Tibial artery (tissue), 4 donors: Measurements from ENCODE around the gene VTI1A.

ENCODE experiments used
- DNase-seq, 2 donors: peaks; one replicate each; pipeline ENCODE4 v3.0.0-alpha.2; 2019
- H3K27ac ChIP-seq, 2 donors: fragments of 200-600 bp; sonication (generic) in 1 of 2; 1 replicate in 1 of 2; 2 replicates in 1 of 2; pipeline ENCODE4 v1.5.1; 2018 to 2019; ENCODE audit warnings: mild to moderate bottlenecking in 1 of 2
- H3K27me3 ChIP-seq, 2 donors: fragments of 200-600 bp; sonication (generic) in 1 of 2; one replicate each; pipeline versions ENCODE4 v1.5.1 to v1.6.0; 2016 to 2019
- H3K36me3 ChIP-seq, 3 donors: fragments of 200-600 bp; sonication (generic) in 2 of 3; one replicate each; pipeline ENCODE4 v1.5.1; 2016 to 2019; ENCODE audit warnings: mild to moderate bottlenecking in 2 of 3
- H3K4me1 ChIP-seq, 4 donors: fragments of 200-600 bp; sonication (generic) in 2 of 4; 1 replicate in 3 of 4; 2 replicates in 1 of 4; pipeline ENCODE4 v1.5.1; 2016 to 2019
- H3K4me3 ChIP-seq, 2 donors: fragments of 200-600 bp; sonication (generic) in 1 of 2; 1 replicate in 1 of 2; 2 replicates in 1 of 2; pipeline ENCODE4 v1.5.1; 2018 to 2019; ENCODE audit warnings: mild to moderate bottlenecking in 2 of 2
- H3K9me3 ChIP-seq, 3 donors: fragments of 200-600 bp; sonication (generic) in 1 of 3; one replicate each; pipeline ENCODE4 v1.5.1; 2016 to 2019
- intact Hi-C: fragments of 100-400 bp; cut with DNase I; formaldehyde crosslinking; loops from one replicate; pipeline ENCODE4 v1.15.0; 2023; ENCODE audit warnings: low total_unique reads
- TF ChIP-seq, protein P1 (sequence below), 2 experiments: fragments of 200-600 bp in 1 of 2; fragments of 450-650 bp in 1 of 2; IDR thresholded peaks; one replicate each; pipeline ENCODE4 v1.5.1; 2017 to 2019; ENCODE audit warnings: antibody characterized with exemption in 2 of 2, mild to moderate bottlenecking in 1 of 2, moderate library complexity in 1 of 2

VTI1A gene

DNA sequence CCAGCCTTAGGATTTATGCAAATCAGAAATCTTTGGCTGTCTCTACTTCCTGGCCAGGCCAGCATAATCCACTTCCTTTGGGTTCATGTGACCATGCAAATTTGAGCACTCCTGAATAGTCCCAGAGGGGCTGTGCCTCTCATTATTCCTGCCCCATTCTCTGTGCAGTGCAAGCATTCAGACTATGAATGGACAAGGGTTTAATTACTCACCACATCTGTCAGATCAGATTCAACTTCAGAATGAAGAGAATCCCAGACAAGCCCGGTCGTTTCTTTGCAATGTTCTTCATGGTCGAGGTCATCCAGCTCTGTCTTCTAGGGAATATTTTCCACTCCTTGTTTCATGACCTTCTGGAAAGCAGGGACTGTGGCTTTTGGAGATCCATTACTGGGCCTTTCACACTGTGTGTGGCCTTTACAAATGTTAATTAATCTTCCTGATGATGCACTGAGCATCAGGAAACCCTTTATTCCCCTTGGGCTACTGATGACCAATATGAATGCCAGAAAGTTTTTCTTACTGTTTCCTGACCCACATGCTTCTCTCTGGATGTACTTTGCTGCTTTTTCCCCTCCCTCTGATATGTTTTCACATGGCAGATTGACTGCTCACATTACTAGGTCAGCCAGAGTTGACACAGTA, 285.4 kb downstream of the VTI1A start:
- intact Hi-C loops = no loop called here
- no peak overlapping the region for H3K27ac ChIP-seq
- H3K4me3 ChIP-seq = no peak overlapping the region
- H3K27me3 ChIP-seq = no peaks in the 10 kb centered on the region
- TF ChIP-seq, protein P1, sequence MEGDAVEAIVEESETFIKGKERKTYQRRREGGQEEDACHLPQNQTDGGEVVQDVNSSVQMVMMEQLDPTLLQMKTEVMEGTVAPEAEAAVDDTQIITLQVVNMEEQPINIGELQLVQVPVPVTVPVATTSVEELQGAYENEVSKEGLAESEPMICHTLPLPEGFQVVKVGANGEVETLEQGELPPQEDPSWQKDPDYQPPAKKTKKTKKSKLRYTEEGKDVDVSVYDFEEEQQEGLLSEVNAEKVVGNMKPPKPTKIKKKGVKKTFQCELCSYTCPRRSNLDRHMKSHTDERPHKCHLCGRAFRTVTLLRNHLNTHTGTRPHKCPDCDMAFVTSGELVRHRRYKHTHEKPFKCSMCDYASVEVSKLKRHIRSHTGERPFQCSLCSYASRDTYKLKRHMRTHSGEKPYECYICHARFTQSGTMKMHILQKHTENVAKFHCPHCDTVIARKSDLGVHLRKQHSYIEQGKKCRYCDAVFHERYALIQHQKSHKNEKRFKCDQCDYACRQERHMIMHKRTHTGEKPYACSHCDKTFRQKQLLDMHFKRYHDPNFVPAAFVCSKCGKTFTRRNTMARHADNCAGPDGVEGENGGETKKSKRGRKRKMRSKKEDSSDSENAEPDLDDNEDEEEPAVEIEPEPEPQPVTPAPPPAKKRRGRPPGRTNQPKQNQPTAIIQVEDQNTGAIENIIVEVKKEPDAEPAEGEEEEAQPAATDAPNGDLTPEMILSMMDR (IDR thresholded peaks at IDR 0.05) = no peak
- DNase-seq = no peak
- no peaks in the 10 kb centered on the region for H3K36me3 ChIP-seq
- peaks cover 0 to 6% (median 0%) of the 10 kb centered on the region in 4 donors for H3K4me1 ChIP-seq
- no peaks in the 10 kb centered on the region for H3K9me3 ChIP-seq

GRCh38 chr10:112735041-112735695, 288.2 kb downstream of the VTI1A start:
- TF ChIP-seq, protein P1 (IDR thresholded peaks at IDR 0.05) = no peak
- H3K27ac ChIP-seq = no peak overlapping the region
- DNase-seq = no peak
- H3K36me3 ChIP-seq = no peaks in the 10 kb centered on the region
- no peaks in the 10 kb centered on the region for H3K27me3 ChIP-seq
- no peak overlapping the region for H3K4me3 ChIP-seq
- peaks cover 0 to 18% (median 7%) of the 10 kb centered on the region in 4 donors for H3K4me1 ChIP-seq
- H3K9me3 ChIP-seq = no peaks in the 10 kb centered on the region
- intact Hi-C loops = no loop called here

DNA sequence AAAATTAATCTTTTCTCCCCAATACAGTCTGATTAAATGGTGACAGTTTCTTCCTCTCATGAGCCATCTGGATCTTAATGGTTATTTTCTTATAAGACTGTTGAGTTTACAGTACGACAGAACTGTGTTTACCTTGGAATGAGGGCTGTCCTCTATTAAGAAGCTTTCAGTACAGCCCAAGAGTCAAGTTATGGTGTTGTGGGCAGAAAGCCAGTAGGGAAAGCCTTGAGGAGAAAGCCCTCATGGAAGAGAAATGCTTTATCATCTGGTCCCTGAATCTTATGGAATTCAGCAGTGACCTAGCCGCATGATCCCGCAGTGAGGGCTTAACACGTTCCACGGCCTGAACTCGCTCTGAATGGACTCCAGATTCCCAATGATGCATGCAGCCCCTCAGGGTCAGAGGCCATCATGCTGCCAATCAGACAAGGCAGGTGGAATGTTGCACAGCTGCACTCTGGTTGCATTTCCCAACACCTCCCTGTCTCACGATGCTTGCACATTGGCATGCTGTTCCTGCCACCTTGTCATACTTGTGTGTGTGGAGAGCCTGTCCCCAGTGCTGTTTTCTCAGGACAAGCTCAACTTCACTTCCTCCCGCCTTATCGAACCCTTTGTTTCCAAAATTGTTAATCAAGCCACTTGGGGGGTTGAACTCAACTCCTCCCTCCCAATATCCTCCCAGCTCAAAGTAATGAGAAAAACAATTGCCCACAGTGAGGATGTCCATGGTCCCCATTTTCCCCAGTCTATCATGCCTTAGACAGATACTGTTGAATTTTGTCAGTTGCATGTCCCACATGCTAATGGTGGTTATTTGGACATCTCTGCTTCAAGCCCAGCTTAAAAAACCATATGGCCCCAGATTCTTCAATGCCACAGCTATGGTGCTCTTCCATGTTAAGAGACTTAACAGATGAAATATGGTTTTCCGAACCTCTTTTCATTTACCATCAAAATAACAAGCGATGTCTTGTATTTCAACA, 291.9 kb downstream of the VTI1A start:
- intact Hi-C loops = no loop called here
- no peaks in the 10 kb centered on the region for H3K27me3 ChIP-seq
- no peak overlapping the region for H3K27ac ChIP-seq
- no peak for DNase-seq
- no peaks in the 10 kb centered on the region for H3K36me3 ChIP-seq
- H3K9me3 ChIP-seq = no peaks in the 10 kb centered on the region
- TF ChIP-seq, protein P1 (IDR thresholded peaks at IDR 0.05) = no peak
- H3K4me3 ChIP-seq = no peak overlapping the region
- H3K4me1 ChIP-seq = peaks cover 0 to 12% (median 7%) of the 10 kb centered on the region in 4 donors

- Histone ChIP-seq H3K27ac (no peak overlapping the region), H3K27me3 (no peaks in the 10 kb centered on the region), H3K36me3 (no peaks in the 10 kb centered on the region), H3K4me3 (no peak overlapping the region), H3K9me3 (no peaks in the 10 kb centered on the region), H3K4me1 (peaks cover 0 to 12% (median 7%) of the 10 kb centered on the region in 4 donors)
- no peak for DNase-seq
- TF ChIP-seq, protein P1 (IDR thresholded peaks at IDR 0.05) = no peak
- intact Hi-C loops = no loop called here
Measured at GRCh38 chr10:112739592-112740353, 292.8 kb downstream of the VTI1A start.

DNA sequence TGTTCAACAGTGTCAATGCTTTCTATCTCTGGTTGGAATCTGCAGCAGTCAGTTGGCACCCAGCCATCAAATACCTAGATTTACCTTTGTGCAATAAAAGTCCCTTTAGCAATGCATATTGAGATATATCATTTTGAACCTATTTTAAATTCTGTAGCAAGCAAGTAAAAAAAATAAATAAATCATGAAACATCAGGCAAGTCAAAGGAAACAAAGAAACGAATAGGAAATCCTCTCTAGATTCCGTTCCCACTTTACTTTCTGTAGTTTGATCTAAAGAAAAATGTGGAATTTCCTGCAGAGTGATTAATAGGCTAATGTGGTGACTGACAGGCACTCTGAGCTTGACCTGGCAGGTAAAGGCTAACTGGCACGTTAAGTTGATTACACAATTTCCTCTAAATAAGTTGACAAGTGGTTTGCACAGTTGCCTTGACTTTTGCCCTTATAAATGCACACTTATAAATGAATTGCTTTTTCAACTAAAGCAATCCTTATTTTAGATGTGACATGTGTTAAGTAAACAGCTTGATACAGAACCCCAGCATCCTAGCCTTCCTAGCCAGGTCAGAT, 294.9 kb downstream of the VTI1A start:
- no peak for DNase-seq
- TF ChIP-seq, protein P1 (IDR thresholded peaks at IDR 0.05) = no peak
- no peak overlapping the region for H3K27ac ChIP-seq
- peaks cover 0 to 12% (median 7%) of the 10 kb centered on the region in 4 donors for H3K4me1 ChIP-seq
- no peaks in the 10 kb centered on the region for H3K9me3 ChIP-seq
- intact Hi-C loops = no loop called here
- H3K27me3 ChIP-seq = no peaks in the 10 kb centered on the region
- H3K4me3 ChIP-seq = no peak overlapping the region
- H3K36me3 ChIP-seq = no peaks in the 10 kb centered on the region
